ENCODE data around the gene STOX1.
"Not testable (repeated sequence)": the region's sequence is repeated elsewhere in the genome, so short reads cannot be mapped to it uniquely, and the experiment has no call there.

STOX1 gene

DNA sequence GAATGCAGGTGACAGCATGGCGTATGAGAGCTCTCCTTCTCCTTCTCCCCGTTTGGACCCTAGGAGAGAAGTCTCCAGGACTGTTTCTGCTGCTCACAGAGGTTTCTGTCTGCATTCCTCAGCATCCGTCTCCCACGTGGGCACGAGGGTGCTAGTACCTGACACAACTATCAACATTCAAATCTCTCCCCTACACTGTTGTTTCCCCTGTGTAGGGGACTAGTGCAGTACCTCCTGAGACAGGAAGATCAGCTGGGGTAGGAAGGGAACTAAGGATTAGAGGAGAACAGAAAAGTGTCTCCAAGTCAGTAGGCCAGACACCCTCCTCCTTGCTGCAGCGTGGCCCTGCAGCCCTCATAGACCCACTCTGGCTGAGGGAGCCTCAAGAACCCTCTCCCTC, 29.0 kb downstream of the STOX1 start:
- DNase-seq (ENCODE audit: low spot score): no peak
- H3K4me3 ChIP-seq: no peak overlapping the region
- TF ChIP-seq, protein P1, sequence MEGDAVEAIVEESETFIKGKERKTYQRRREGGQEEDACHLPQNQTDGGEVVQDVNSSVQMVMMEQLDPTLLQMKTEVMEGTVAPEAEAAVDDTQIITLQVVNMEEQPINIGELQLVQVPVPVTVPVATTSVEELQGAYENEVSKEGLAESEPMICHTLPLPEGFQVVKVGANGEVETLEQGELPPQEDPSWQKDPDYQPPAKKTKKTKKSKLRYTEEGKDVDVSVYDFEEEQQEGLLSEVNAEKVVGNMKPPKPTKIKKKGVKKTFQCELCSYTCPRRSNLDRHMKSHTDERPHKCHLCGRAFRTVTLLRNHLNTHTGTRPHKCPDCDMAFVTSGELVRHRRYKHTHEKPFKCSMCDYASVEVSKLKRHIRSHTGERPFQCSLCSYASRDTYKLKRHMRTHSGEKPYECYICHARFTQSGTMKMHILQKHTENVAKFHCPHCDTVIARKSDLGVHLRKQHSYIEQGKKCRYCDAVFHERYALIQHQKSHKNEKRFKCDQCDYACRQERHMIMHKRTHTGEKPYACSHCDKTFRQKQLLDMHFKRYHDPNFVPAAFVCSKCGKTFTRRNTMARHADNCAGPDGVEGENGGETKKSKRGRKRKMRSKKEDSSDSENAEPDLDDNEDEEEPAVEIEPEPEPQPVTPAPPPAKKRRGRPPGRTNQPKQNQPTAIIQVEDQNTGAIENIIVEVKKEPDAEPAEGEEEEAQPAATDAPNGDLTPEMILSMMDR (IDR thresholded peaks at IDR 0.05): no peak
- no peak overlapping the region for H3K27ac ChIP-seq

DNA sequence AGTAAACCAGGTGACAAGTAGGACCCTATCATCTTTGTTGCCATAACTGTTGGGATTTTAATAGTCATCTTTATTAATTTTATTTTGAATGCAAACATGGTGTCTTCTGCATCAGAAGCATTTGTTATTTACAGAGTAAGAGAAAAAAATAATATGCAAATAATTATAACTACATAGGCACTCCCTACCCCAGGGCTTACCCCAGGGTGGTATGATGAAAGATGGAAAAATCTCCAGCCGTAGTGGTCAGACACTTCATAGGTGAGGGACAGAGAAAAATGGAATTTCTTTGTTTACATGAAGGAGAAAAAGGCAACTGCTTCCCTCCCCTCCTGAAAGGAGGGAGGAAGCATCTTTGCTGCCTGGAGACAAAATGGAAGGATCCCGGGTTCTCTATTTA, 29.7 kb downstream of the STOX1 start:
- no peak overlapping the region for H3K4me3 ChIP-seq
- DNase-seq (ENCODE audit: low spot score): no peak

DNA sequence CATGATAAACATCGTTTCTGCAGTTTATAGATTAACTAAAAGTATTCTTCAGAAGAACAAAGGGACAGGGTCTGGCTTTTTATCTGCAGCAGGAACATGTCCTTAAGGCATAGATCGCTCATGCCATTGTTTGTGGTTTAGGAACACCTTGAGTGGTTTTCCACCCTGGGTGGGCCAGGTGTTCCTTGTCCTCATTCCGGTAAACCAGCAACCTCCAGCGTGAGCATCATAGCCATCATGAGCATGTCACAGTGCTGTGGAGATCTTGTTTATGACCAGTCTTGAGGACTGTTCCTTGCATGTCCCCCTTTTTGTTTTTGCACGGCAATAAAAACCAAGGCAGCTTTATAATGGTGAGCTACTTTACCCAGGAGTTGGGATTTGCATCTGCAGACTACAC, 33.9 kb downstream of the STOX1 start:
- DNase-seq (ENCODE audit: low spot score): no peak
- TF ChIP-seq, protein P1 (IDR thresholded peaks at IDR 0.05): no peak

More for the DNA sequence above, 29.7 kb downstream of the STOX1 start:
- H3K27ac ChIP-seq: no peak overlapping the region
- TF ChIP-seq, protein P1 (IDR thresholded peaks at IDR 0.05): no peak

DNA sequence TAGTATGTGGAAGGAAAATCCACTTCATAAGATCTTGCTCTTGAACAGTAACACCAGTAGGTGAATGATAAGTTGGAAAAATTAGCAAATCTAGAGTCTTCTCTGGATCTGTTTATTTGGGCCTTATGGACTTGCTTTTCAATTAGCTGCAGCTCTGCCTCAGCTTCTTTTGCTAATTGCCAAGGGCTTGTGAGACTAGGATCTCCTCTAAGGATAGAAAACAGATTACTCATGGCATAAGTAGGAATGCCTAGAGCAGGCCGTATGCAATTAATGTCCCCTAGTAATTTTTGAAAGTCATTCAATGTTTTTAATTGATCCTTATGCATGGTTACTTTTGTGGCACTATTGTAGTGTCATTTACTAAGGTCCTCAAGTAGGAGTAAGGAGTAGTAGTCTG, 37.3 kb downstream of the STOX1 start:
- no peak overlapping the region for H3K27ac ChIP-seq
- no peak for DNase-seq (ENCODE audit: low spot score)
- no peak overlapping the region for H3K4me3 ChIP-seq
- TF ChIP-seq, protein P1 (IDR thresholded peaks at IDR 0.05): no peak

More for the DNA sequence above, 33.9 kb downstream of the STOX1 start:
- Histone ChIP-seq H3K27ac (no peak overlapping the region), H3K4me3 (no peak overlapping the region)

DNA sequence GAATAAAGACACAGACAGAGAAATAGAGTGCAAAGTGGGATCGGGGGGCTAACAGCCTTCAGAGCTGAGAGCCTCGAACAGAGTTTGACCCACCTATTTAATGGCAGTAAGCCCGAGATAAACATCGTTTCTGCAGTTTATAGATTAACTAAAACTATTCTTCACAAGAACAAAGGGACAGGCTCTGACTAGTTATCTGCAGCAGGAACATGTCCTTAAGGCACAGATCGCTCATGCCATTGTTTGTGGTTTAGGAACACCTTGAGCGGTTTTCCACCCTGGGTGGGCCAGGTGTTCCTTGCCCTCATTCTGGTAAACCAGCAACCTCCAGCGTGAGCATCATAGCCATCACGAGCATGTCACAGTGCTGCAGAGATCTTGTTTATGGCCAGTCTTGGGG, 40.8 kb downstream of the STOX1 start:
- H3K27ac ChIP-seq; DNase-seq (ENCODE audit: low spot score); H3K4me3 ChIP-seq: not testable (repeated sequence)

DNA sequence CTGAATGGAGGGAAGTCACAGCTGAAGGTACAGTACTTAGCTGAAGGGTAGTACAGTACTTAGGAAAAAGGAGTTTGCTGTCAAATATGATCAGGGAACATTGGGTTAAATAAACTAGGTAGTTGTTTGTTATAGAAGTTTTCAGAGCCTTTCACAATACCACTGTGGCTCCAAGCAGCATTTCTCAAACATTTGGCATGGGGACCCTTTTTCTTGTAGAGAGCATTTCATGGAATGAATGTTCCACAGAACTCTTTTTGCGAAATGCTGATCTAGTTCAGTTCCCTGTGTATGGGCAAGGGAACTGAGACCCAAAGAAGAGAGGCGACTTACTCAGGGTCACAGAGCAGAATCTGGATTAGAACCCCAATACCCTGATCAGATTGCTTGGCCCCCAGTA, 42.3 kb downstream of the STOX1 start:
- no peak overlapping the region for H3K4me3 ChIP-seq
- TF ChIP-seq, protein P1 (IDR thresholded peaks at IDR 0.05): no peak
- DNase-seq (ENCODE audit: low spot score): no peak
- H3K27ac ChIP-seq: no peak overlapping the region

DNA sequence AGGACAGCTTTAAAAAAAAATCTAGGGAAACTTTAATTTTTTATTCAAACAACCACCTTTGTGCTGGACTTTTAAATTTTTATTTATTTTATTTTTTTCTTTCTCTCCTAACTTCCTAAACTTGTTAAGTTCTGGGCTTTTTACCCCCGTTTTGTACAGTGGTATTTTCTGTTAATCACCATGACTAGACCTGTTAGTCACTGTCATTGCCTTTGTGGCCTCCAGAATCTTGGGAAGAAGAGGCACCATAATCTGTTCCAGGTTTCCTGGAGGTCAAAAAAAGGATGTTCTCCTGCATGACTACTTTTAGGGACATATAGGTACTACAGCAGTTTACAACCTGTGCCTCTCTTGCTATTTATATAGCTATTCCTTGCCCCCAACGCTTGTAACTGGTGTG, 42.7 kb downstream of the STOX1 start:
- H3K27ac ChIP-seq: no peak overlapping the region
- no peak for DNase-seq (ENCODE audit: low spot score)
- no peak overlapping the region for H3K4me3 ChIP-seq
- TF ChIP-seq, protein P1 (IDR thresholded peaks at IDR 0.05): no peak
